ENCODE measurements around the gene PPP2R2C.

DNA sequence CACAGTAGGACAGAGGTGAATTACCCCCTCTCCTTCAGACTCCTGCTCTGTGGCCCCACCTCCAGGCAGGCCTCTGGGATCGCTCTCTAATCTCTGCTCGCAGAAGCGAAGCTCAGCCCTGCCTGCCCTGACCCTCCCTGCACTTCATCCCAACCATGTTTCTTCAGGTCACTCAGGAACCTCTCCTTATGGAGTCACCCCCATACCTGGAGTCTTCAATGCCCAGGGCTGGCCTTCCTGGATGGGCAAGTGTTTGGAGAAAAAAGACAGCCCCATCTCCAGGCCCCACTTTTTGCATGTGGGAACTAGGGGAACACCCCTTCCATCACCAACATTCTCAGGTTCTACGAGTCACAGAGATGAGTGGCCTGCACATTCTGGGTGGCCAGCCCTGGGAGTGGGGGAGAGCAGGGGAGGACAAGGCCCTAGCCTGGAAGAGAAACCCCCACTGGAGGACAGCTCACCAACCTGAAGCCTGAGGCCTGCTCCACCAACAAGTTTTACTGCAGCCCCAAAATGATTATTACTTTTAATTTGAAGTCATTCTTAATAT, 90.8 kb downstream of the PPP2R2C start:
- no peak for TF ChIP-seq POLR2AphosphoS5 (IDR thresholded peaks at IDR 0.05)
- TF ChIP-seq, protein P1, sequence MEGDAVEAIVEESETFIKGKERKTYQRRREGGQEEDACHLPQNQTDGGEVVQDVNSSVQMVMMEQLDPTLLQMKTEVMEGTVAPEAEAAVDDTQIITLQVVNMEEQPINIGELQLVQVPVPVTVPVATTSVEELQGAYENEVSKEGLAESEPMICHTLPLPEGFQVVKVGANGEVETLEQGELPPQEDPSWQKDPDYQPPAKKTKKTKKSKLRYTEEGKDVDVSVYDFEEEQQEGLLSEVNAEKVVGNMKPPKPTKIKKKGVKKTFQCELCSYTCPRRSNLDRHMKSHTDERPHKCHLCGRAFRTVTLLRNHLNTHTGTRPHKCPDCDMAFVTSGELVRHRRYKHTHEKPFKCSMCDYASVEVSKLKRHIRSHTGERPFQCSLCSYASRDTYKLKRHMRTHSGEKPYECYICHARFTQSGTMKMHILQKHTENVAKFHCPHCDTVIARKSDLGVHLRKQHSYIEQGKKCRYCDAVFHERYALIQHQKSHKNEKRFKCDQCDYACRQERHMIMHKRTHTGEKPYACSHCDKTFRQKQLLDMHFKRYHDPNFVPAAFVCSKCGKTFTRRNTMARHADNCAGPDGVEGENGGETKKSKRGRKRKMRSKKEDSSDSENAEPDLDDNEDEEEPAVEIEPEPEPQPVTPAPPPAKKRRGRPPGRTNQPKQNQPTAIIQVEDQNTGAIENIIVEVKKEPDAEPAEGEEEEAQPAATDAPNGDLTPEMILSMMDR (IDR thresholded peaks at IDR 0.05) = no peak
